AG04449 (cell line): ENCODE measurements around the gene EPC2.

Source experiments
- CTCF ChIA-PET: fragments of 350-600 bp; formaldehyde crosslinking; extraction: SDS; loops from one replicate; lab custom pipeline; 2021; ENCODE audit warnings: antibody characterized with exemption; lab: Yijun Ruan, JAX
- POLR2A ChIA-PET: fragments of 400-600, 350-600 bp; formaldehyde crosslinking; extraction: SDS; loops from one replicate; lab custom pipeline; 2020; ENCODE audit warnings: antibody characterized with exemption, inconsistent platforms; lab: Yijun Ruan, JAX
- DNase-seq: peaks from one replicate; pipeline ENCODE4 v3.0.0-alpha.2; 2010; ENCODE audit warnings: low read depth, low spot score
- H3K4me3 ChIP-seq: 2 replicates; pipeline ENCODE4 v1.5.1; 2011; ENCODE audit warnings: low read depth, mild to moderate bottlenecking, control low read depth, low read length
- TF ChIP-seq, protein P1 (sequence below): IDR thresholded peaks from one replicate; pipeline ENCODE4 v1.5.1; 2011; ENCODE audit warnings: mild to moderate bottlenecking, moderate library complexity, low read length, control low read depth, inconsistent platforms; ENCODE audit not compliant: insufficient read depth; ENCODE audit errors: missing control alignments

The EPC2 gene

DNA sequence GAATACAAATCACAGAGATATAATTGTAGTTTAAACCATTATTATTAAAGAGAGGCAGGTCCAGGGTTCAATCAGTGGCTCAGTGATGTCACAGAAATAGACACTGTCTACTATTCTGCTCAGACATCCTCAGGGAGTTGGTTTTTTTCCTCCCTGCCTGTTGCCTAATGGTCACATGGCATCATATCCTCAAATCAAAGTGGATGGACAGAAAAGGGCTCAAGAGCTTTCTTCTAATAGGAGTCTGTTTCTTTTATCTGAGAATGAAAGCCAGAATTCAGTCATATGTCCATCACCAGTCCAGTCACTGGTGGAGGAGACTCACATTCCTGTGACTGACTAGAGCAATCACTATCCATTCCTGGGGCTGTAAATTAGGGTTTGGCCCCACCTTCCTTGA, 27.9 kb upstream of the EPC2 start:
- H3K4me3 ChIP-seq = no peak overlapping the region
- no peak for DNase-seq
- ChIA-PET POLR2A (no interaction called here), CTCF (no interaction called here)
- TF ChIP-seq, protein P1, sequence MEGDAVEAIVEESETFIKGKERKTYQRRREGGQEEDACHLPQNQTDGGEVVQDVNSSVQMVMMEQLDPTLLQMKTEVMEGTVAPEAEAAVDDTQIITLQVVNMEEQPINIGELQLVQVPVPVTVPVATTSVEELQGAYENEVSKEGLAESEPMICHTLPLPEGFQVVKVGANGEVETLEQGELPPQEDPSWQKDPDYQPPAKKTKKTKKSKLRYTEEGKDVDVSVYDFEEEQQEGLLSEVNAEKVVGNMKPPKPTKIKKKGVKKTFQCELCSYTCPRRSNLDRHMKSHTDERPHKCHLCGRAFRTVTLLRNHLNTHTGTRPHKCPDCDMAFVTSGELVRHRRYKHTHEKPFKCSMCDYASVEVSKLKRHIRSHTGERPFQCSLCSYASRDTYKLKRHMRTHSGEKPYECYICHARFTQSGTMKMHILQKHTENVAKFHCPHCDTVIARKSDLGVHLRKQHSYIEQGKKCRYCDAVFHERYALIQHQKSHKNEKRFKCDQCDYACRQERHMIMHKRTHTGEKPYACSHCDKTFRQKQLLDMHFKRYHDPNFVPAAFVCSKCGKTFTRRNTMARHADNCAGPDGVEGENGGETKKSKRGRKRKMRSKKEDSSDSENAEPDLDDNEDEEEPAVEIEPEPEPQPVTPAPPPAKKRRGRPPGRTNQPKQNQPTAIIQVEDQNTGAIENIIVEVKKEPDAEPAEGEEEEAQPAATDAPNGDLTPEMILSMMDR = no peak

DNA sequence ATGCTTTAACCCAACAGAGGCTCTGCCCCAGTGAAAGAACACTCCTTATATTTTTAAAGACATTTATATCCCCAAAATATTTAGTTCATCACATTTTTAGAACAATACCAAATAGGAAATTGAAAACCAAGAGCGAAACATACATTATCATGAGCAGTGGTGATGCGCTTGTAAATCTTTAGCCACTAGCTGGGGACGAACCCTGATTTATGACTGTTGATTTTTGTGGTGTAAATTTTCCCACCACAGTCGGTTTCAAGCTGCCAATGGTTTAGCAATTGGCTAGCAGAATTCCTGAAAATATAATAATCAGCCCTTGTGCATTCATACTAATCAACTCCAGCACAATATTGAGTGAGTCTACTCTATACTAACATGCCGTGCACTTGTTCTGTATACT, 27.3 kb upstream of the EPC2 start:
- ChIA-PET POLR2A (no interaction called here), CTCF (no interaction called here)
- TF ChIP-seq, protein P1 = no peak
- H3K4me3 ChIP-seq = no peak overlapping the region
- DNase-seq = no peak

DNA sequence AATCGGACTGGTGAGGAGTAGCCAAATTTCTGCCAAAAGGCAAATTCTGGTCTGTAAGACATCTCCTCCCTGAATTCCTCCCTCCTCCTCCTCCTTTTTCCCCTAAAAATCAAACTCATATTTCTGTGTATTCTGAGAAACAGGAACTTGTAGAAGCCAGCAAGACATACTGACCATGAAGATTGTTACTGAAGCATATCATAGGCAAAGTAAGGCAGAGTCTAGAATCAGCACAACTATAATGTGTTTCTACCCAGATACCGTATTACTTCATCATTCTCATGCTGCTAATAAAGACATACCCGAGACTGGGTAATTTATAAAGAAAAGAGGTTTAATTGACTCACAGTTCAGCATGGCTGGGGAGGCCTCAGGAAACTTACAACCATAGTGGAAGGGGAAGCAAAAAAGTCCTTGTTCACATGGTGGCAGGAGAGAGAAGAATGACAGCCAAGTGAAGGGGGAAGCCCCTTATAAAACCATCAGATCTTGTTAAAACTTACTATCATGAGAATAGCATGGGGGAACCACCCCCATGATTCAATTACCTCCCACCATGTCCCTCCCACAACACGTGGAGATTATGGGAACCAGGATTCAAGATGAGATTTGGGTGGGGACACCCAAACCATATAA, 24.9 kb upstream of the EPC2 start:
- TF ChIP-seq, protein P1 = no peak
- POLR2A ChIA-PET = no interaction called here
- CTCF ChIA-PET = no interaction called here

DNA sequence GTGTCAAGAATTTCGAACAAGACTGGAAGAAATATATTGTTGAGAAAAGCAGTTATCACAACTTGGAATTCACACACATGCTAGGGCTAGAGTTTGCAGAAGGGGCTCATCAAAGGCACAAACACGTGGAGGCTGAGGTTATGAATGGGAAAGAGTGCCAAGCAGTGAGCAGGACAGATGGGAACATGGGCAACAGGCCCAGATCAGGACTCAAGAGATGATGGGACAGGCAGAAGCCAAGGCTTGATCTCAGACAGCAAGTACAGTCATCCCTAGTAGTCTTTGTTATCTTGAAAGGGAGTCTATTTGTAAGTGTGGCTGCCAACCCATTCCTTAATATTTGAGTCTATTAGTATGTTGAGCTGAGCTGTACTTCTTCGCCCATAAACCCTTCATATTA, 22.2 kb upstream of the EPC2 start:
- no peak for DNase-seq
- TF ChIP-seq, protein P1 = no peak
- POLR2A ChIA-PET = no interaction called here
- CTCF ChIA-PET = no interaction called here
- no peak overlapping the region for H3K4me3 ChIP-seq

More for the DNA sequence above, 24.9 kb upstream of the EPC2 start:
- DNase-seq = no peak
- H3K4me3 ChIP-seq = no peak overlapping the region

DNA sequence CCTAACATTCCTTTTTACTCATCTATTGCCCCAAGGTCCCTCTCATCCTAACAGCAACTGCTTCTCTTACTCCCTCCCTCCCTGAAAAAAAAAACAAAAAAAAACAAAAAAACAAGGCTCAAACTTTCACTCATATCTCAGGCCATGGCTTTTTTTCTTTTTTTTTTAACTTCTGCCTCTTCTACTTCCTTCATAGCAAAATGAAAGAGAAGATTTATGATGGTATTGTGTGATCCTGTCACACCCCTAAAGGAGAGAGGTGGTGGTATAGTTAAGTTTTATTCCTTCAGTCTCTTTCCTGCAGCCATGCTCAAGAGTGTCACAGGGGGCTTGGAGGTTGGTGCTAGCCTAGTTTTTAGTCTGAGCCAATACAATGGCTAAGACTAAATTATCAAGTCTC, 21.5 kb upstream of the EPC2 start:
- TF ChIP-seq, protein P1 = no peak
- CTCF ChIA-PET = no interaction called here
- POLR2A ChIA-PET = no interaction called here
- DNase-seq = no peak
- no peak overlapping the region for H3K4me3 ChIP-seq

DNA sequence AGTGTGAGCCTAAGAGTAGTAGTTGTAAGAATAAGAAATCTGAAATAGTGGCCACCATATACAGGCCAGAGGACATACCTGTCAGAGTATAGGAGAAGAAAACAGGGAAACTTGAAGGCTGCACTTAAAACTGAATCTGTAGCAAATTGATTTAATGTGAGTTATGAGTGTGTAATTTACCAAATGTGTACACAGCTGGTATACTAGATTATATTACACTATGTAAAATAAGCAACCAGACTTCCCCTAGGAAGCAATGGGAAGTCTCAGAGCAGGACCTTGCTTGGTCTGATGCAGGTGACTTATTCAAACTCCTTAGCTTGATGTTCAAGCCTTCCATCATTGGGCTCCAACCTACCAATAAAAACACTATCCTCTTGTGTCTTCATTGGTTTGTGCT, 17.3 kb upstream of the EPC2 start:
- POLR2A ChIA-PET = interaction anchor here (0.6 kb wide), 1 partner anchor 787 kb away, joined by 3 read pairs; no protein-coding TSS in a partner anchor
- H3K4me3 ChIP-seq = no peak overlapping the region
- TF ChIP-seq, protein P1 = no peak
- CTCF ChIA-PET = no interaction called here
- no peak for DNase-seq
